Midbrain (tissue), 1 donor: ENCODE measurements around the gene SLC6A4.

Experiments
- DNase-seq: peaks from one replicate; lab custom pipeline; 2025; lab: John Stamatoyannopoulos, UW

SLC6A4 gene

DNA sequence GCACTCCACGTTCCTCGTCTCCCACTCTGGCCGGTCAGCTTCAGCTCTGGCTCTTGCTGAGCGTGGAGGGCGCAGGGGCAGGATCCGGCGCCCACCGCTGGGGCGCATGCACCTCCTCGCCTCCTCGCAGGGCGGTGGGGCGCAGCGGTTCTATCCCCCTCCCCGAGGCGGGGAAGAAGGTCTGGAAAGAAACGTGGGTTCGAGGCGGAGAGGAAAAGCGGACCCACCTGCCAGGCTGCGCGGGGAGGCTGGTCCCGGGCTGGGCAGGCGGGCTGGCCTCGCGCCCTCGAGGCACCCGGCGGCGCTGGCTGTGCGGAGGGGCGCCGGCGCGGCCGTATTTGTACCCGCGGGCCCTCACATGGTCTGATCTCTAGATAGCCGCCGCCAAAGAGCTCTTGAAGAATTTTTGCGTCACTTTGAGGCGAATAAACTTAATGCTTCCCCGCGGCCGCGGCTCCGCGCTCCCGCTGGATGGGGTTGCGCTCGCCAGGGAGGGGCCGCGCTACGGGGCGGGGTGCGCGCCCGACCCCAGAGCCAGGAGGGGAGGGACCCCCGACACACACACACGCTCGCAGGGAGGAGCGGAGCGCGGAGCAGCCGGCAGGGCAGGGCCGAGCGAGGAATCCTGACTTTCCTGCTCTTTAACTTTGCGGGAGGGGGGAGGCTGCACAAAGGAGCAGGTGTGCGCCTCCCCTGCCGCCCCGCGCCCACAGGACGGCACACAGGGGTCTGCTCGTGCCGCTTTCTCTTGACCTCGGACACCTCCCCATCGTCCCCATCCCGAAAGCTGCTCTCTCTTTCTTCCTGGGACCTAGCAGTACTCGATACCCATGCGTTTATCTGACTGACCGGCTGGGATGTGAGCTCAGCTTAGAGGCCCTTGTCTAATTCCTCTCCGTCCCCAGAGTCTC, at the start of gene SLC6A4:
Gene SLC6A4 (minus strand): TSS at position 312 of the 911 bp plus-strand sequence. CDS start 13,739 bp downstream, outside the sequence.
- DNase-seq, result no peak

- DNase-seq, result no peak
Measured at GRCh38 chr17:30279156-30279555, 43.7 kb upstream of the SLC6A4 start.

DNA sequence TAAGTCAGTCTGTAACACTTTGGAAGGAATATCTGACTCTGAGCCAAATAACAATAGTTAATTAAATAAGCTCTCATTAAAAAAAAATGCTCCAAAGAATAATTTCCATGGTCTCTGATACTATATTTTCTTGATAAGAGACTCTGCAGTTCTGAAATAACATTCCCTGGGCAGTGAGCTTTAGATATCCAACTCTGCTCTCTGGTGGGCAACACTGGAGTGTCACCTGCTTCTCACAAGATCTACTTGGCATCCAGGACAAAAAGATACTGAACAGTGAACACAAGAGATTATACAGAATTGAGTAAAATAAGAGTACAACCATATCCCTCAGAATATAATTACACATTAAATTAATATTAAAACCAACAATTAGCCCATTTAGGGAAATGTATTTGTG, 42.5 kb upstream of the SLC6A4 start:
- DNase-seq, result no peak

DNA sequence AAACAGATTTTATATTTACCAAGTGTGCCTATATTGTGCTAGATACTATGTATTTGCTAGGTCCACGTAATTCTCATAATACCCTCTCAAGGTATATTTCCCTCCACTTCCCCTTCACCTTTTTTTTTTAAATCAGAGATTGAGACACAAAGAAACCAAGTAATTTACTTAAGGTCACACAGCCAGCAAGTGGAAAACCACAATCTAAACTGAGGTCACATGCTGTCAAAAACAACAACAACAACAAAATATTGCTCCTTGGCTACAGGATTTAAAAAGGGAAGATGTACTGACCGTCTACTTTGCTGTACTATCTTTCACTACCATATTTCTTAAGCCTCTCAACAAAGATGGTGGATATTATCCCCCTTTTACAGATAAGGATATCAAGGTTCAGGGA, 40.4 kb upstream of the SLC6A4 start:
- no peak for DNase-seq

GRCh38 chr17:30274887-30275286, 39.4 kb upstream of the SLC6A4 start:
- no peak for DNase-seq

- DNase-seq, result no peak
Measured at GRCh38 chr17:30273373-30273772, 37.9 kb upstream of the SLC6A4 start.

- DNase-seq, result no peak
Measured at GRCh38 chr17:30271102-30271501, 35.6 kb upstream of the SLC6A4 start.

GRCh38 chr17:30267625-30268024, 32.1 kb upstream of the SLC6A4 start:
- DNase-seq, result no peak

DNA sequence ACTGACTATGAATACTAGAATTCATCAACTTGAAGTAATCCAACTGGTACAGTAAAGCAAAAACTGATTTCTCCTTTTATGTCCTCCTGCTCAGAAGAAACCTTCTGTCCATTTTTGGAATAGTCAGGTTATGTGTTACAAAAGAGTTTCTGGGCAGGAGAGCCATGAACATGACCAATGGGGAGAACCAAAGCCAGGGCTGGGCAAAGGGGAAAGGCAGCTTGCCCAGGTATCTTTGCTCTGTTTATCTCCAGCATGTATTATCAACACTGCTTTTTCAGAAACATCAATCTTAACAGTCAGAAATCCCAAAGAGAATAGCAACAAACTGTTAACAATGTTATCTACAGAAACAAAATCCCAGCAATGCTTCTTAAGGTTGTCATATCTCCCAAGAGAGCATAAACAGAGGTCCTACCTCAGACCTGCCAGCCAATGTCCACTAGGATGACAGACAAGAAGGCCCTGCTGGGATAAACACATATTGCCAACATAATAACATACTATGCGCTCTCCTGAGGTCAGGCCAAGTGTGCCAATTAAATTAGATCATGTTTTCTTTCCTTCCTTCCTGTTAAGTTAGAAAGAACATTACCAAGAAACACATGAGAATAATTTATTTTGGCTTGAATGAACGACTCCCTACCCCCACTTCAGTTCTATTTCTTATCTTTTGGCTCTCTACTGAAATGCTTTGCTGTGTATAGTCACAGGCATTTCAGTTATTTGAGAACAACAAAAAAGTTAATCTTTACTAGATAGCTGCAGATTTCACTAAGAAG, 28.2 kb upstream of the SLC6A4 start:
- DNase-seq, result no peak

DNA sequence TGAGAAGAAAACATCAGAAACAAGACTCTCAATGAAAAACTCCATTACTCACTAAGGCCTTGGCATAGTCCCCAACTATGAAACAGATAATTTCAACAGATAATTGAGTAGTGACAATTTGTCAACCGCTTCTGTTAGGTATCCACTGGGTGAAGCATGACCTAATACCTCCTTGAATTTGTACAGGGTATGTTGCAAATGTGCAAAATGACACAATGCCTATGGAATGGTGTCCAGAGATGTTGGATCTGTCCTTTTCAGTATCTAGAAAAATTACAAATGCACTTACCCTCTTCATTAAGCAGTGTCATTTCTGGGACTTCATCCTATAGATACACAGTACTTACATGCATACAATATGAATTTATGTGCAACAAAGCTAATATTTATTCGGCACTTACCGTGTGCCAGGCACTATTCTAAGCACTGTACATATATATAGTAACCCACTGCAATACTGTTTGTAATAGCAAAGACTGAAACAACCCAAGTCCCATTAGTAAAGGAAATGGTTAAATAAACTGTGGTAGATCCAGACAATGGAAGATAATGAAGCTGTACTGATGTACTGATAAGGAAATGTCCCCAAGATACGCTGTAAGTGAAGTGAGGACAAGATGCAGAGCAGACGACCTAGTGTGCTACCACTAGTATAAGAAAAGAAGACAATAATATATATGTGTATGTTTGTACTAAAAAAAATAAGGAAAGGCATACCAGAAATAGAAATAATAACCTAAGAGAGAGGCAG, 21.4 kb upstream of the SLC6A4 start:
- DNase-seq, result no peak

- DNase-seq, result no peak
Measured at GRCh38 chr17:30254150-30254549, 18.7 kb upstream of the SLC6A4 start.

GRCh38 chr17:30253312-30253711, 17.8 kb upstream of the SLC6A4 start:
- DNase-seq, result no peak

DNA sequence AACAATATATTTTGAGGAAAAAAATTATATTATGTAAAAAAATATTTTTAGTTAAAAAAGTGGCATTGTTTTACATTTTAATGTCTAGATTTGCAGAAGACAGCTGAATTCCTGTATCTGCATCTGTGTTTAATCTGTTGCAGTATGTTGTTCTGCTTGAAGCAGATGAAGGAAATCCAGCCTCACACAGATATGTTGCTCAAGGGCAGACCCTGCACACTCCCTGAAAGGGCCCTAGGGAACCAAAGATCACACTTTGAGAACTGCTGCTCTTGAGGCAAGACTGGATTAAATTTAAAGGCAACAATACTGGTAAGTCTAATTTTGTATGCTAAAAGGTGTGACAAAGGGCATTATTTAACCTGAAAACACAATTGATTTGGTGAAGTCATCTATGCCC, 16.4 kb upstream of the SLC6A4 start:
- no peak for DNase-seq

- DNase-seq, result no peak
Measured at GRCh38 chr17:30249460-30249859, 14.0 kb upstream of the SLC6A4 start.

DNA sequence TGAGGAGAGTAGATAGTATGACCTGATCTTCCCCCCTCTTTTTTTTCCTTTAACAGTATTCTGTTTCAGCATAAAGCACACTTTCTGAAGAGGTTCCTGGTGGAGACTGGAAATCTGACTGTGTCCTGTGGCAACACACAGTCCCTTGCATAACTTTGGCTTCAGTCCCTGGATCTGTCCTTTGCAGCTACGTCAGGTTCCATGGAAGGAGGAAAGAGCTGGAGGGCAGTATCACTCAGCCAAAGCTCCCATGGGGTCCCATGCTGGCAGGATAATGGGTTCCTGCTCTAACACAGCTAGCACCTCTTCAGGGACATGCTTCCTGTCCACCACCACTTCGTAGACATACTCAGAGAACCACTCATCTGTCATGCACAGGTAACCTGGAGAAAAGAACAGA, 13.3 kb upstream of the SLC6A4 start:
- no peak for DNase-seq

DNA sequence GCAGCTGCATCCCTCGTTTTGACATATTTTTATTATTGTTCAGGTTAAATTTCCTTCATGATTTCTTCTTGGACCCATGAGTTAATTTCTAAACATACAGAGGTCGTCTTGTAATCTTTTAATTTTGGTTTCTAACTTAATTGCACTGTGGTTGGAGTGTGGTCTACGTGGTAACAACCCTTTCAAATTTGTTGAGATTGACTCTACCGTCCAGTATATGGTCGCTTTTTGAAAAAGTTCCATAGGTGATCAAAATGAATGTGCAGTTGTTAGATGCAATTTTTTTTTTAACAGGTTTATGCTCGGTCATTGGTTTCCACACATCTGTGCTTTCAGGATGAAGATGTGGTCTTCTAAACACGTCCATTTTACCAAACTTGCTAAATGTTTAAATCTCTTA, 11.0 kb upstream of the SLC6A4 start:
- no peak for DNase-seq

DNA sequence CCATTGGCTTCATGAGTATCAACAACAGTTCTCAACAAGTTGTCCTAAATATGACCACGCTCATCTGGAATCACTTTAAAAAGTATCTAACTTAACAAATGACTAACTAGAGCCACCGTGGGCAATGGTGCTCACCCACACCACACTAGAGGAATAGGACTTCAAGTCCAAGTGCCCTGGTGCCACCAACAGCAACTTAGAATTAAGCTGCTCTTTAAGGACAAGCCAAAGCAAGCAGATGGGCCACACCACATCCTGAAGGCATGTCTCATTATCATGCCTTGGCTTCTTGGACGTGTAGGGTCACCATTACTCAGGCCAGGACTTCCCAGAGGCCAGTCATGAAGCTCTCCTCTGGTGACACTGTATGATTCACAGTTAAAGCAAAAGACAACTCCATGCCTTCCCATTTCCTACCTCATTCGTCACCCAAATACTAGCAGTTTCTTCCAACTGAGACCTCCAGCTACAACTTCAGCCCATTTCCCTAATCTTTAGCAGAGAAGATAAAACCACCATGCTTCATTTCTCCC, 9.4 kb upstream of the SLC6A4 start:
- DNase-seq, result no peak

DNA sequence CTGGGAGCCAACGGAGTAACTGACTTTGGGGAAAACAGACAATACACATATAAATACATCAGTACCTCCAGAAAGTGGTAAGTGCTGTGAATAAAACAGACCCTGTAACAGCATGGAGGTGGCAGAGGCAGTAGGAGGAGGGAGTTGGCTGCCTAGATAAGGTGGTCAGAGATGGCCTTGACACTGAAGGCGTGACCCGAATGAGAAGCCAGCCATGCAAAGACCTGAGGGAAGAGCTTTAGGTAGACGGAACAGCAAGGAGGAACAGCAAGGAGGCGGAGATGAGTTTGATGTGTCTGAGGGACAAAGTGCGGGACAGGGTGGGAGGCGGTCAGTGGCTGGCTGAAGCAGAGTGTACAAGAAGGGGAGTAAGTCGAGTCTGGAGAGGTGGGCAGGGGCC, 8.1 kb upstream of the SLC6A4 start:
- DNase-seq, result no peak

DNA sequence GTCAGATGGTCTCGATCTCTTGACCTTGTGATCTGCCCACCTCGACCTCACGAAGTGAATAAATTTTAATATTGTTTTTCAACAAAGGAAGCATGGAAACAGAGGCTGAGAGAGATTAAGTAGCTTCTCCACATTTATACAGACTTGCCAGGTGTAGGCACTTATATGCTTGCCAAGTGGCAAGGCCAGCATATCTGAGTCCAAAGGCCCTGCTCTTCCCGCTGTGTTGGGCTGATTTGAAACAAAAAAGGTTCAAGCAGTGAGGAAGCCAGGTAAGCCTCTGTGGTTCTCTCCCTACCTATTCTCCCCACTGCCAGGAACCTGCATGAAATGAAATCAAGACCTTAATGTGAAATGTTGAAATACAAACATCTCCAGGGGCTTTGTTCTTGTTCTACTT, 7.5 kb upstream of the SLC6A4 start:
- no peak for DNase-seq

DNA sequence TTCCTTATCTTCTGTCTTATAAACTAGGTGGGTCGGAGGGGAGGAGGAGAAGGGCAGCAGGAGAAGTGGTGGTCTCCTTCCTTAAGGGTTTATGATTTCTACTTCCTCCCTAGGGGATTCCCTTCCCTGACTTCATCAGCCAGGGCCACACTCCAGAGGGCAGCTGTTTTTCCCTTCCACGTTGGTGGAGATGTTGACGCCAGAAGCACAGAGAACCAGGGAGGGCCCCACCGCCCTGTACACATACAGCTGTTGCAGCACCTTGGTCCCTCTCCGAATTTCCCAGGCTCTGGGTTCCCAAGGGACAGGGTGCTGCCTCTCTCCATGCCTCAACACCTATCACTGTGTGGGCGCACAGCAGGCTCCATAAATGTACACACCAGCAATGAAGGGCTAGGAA, 5.6 kb upstream of the SLC6A4 start:
- DNase-seq, result no peak

- no peak for DNase-seq
Measured at GRCh38 chr17:30240177-30240576, 4.7 kb upstream of the SLC6A4 start.

DNA sequence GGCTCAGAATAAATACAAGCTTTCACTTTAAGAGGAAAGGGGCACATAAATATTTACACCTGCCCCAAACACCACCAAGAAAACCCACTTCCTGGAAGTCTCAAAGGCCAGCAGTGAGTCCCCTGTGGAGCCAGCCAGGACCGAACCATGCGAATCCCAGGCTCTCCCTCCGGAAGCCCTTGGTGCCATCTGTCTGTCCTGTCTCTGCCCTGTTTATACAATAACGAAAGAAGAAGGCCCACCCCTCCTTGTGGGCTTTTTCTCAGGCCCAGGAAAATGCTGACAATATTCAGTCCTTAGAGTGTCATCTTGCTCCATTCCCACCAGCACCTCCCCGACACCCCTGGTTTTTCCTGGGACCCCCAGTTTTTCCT, 3.6 kb upstream of the SLC6A4 start:
- no peak for DNase-seq
